GM19467 (cell line): ENCODE measurements around the gene AKT1.
"Not testable (repeated sequence)": the region's sequence is repeated elsewhere in the genome, so short reads cannot be mapped to it uniquely, and the experiment has no call there.

Experiments
- ATAC-seq: cut with Tn5 transposase; IDR thresholded peaks from one replicate; pipeline ENCODE4 v1.9.1; 2021; ENCODE audit warnings: mild to moderate bottlenecking, moderate library complexity; ENCODE audit not compliant: unreplicated experiment

The AKT1 gene

DNA sequence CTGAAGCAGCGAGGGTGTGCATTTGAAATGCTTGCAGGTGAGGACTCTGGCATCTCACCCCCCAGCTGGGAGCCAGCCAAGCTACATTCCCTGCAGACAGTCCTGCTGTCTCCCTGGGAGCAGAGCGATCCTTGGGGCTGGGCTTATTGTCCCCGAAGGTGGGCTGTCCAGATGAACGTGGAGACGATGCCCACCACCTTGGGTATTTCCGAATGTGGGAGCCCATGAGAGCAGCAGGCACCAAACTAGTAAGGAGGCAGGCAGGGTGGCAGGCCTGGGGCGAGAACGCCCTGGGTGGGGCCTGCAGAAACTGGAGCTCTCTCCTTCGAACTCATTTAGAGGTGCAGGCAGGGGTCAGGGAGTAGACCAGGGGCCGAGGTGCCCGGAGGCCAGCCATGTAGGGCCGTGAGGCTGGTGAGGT is 23.8 kb upstream of the AKT1 start:
- no peak for ATAC-seq

DNA sequence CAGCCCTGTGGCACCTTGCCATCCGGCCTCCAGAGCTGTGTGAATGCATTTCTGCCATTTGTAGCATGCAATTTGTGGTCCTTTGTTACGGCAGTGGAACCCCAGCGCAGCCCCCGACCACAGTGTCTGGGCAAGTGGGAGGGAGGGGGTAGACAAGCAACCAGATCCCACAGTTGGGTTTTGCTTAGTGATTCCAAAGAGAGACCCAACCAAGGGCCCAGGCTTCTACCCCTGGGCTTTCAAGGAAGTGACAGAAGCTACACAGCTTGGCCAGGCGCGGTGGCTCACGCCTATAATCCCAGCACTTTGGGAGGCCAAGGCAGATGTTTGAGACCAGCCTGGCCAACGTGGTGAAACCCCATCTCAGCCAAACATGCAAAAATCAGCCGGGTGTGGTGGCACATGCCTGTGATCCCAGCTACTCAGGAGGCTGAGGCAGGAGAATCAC is 23.2 kb upstream of the AKT1 start:
- ATAC-seq: no peak

DNA sequence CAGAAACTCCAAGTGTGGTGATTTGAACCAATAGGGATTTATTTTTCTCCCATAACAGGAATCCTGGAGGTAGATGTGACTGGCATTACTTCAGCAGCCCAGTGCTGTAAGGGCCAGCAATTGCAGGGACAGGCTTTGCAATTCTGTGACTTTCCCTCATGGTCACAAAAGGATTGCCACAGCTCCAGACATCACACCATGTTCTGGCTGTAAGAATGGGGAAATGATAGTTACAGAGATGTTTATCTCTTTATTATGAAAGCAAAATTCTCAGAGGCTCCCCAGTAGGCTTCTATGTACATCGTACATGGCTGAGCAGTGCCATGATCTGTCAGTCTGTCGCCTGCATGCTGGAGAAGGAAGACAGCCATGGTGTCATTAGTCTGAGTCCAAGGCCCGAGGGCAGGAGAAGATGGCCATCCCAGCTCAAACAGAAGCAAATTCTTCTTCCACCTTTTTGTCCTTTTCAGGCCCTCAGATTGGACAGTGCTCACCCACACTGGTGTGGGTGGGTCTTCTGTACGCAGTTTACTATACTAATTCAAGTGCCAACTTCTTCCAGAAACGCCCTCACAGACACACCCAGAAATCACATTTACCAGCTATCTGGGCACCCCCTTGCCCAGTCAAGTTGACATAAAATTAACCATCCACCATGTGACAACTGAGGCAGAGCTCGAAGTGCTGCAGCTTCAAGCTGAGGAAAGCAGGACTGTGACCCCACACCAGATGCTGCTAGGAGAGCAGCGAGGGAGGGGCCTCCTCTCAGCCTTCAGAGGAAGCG is 22.6 kb upstream of the AKT1 start:
- no peak for ATAC-seq

DNA sequence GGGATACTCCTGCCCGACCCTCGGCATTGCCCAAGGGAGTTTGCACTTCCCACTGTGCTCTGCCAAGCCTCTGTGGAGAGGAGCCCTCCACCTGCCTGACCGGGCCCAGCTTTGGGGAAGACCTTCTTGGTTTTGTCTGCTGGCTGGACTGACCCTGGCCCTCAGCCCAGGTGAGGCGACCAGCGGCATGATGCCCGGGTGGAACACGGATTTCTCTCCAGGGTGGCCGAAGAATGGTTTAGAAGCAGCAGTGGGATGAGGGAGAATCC is 21.0 kb upstream of the AKT1 start:
- no peak for ATAC-seq

DNA sequence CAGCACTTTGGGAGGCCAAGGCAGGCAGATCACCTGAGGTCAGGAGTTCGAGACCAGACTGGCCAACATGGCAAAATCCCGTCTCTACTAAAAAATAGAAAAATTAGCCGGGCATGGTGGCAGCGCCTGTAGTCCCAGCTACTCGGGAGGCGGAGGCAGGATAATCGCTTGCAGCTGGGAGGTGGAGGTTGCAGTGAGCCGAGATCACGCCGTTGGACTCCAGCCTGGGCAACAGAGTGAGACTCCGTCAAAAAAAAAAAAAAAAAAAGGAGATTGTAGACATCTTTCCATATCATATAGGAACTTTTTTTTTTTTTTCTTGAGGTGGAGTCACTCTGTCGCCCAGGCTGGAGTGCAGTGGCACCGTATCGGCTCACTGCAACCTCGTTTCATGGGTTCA is 19.2 kb upstream of the AKT1 start:
- not testable (repeated sequence) for ATAC-seq

DNA sequence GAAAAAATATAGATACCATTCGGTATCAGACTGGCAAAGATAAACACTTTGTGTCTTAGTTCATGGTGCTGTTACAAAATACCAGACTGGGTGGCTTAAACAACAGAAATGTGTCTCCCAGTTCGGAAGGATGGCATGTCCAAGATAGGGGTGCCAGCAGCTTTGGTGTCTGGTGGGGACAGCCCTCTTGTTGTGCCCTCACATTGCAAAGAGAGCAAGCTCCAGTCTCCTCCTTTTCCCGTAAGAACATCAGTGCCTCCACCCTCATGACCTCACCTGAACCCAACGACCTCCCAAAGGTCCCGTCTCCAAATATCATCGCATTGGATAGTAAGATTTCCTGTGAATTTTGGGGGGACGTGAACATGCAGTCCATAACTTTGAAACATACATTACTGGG is 17.7 kb upstream of the AKT1 start:
- ATAC-seq: no peak

DNA sequence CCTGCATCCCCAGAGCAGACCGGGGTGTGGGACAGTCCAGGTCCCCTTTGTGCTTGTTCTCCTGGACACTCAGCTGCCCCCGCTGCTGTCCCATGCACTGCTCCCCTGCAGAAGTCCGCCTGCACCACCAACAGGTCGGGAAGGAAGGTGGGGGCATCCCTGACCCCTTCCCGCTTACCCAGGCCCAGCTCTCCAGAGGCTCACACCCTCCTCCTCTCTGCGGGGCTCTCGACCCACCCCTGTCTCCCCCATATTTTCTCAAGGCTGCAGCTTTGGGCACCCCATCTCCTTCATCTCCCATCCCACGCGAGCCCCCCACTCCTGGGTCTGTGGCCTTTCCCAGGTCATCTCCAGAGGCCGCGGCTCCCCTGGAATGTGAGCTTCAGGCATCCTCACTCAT is 14.8 kb upstream of the AKT1 start:
- ATAC-seq: no peak

DNA sequence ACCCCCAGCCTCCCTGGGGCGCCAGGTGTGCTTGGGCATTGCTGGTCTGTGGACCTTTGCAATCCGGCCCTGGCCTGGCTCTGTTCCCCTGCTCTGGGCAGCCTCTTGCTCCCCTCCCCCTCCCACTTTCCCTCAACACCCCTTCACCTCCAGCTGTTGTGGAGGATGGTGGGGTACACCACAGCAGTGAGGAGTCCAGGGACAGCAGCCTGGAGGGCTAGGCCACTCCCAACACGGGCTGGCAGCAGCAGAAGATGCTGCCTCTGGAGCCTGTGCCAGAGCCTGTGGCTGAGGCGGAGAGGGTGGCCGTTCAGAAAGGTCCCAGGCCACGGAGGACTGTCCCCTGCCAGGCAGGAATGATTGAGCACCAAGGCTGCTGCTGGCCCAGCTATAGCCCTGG is 12.9 kb upstream of the AKT1 start:
- ATAC-seq: no peak

DNA sequence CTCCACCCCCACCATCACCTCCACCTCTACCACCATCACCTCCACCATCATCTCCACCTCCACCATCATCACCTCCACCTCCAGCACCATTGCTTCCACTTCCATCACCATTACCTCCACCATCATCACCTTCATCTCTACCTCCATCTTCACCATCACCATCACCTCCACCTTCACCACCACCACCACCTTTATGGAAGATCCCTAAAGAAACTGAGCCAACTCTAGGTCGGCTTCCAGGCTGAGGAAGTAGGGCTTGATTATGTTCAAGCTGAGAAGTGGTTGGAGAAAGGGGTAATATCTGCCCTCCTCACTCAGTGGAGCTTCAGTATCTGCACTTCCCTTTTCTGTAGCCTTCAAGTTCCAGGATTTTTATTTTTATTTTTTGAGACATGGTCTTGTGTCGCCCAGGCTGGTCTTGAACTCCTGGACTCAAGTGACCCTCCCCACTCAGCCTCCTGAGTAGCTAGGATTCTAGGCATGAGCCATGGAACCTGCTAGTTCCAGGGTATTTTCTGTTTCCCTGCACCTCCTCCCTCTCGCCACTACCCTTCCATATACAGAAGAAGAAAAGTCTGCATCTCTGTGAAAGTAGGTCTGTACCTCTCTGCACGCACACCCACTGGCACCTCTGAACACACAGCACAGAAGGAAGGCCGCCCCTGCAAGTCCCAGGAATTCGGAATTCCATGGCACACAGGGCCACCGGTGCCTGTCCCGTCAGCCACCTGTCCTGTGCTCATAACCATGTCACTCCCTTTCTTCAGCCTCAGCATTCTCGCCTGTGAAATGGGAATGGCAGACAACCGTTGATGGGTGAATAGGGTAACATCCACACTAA is 11.3 kb upstream of the AKT1 start:
- no peak for ATAC-seq

DNA sequence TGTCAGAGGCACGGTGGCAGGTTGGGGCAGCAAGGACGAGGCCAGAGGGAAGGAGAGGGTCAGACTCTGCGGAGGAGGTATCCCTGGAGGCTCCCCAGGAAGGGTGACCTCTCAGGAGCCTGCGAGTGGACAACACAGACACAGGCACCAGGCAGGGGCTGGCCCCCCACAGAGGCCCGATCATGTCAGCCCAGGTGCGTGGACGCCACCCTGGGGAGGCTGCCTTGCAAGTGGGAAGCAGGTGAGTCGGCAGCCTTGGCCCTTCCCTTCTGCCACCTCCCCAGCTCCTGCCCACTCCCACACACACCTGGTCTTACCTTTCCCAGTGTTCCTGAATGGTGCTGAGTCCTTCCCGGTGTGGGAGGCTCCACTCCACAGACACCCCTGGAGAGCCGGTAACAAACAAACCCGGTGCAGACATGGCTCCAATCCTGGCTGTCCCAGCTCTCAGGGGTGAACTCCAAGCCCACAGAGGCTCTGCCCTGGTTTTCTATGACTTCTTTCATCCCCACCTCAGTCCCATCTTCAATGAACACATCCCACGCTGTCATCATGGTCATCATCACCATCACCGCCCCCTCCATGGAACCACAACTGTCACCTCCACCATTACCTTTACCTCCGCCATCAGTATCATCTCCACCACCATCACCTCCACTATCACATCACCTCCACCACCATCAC is 10.5 kb upstream of the AKT1 start:
- ATAC-seq: no peak

DNA sequence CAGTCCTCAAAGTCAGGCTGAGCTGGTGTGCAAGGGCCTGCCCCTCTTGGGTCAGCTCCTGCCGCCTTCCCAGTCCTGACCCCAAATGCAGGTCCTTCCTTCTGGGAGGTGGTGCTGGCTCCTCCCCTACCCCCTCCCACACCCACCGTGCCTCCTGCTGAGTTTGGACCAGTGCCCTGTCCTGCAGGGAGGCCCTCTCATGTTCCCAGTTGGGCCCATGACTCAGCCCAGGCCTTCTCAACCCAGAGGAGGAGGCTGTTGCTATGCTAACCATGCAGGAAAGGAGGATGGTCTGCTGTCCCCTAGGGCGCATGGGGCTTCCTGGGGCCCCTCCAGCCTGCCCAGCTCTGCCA is 9.8 kb upstream of the AKT1 start:
- ATAC-seq: no peak

DNA sequence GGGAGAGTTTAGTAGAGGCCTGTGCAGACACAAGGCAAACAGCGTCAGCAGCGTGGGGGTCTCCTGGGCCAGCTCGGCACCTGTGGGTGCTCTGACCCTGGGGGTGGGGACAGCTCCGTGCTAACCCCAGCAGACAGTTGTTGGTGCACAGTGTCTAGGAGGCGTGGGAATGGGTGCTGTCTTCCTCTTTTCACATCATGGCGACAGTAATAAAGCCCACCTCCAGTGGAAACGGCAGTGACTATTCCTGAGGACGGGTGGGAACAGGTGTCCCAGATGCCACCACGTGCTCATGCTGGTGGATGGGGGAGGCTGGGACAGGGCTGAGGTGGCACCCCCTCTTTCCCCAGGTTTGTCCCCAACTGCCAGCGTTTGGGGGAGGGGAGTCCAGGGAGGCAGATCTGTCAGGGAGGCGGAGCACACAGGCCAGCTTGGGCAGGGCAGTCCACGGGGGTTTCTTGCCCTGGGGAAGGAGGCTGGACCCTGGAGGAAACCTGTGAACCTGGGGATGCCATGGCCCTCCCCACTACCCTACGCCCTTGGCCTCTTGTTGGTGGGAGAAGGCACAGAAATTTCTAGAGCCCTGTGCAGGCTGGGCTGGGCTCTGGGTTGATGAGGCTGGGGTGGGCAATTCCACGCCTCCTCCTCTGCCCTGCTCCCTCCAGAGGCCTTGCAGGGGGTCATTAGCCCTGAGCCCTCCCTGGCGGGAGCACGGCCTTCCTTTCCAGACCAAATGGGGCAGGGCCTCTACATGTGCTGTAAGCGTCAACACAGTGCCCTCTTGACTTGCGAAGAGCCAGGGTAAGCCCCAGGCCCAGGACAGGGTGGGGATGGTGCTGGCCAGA is 9.2 kb upstream of the AKT1 start:
- no peak for ATAC-seq

DNA sequence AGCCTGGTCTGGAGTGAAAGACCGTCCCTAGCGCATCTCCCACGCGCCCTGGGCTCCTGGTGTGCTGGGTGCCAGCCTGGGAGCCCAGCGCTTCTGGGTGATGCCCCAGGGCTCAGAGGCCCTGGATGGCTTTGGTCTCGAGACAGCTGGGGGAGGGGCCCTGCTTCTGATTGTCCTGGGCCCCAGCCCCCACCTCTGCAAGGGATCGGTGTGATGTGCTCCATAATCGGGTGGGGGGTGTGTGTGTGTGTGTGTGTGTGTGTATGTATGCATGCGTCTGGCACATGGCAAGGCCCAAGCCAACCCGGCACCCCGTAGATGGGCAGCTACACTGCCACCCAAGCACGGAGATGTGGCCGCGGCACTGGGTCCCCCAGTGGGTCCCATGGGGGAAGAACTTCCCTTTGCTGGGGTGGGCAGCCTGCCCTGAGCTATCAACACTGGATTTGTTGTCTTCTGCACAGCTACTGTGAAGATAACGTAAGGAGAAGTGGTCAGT is 8.4 kb upstream of the AKT1 start:
- no peak for ATAC-seq

DNA sequence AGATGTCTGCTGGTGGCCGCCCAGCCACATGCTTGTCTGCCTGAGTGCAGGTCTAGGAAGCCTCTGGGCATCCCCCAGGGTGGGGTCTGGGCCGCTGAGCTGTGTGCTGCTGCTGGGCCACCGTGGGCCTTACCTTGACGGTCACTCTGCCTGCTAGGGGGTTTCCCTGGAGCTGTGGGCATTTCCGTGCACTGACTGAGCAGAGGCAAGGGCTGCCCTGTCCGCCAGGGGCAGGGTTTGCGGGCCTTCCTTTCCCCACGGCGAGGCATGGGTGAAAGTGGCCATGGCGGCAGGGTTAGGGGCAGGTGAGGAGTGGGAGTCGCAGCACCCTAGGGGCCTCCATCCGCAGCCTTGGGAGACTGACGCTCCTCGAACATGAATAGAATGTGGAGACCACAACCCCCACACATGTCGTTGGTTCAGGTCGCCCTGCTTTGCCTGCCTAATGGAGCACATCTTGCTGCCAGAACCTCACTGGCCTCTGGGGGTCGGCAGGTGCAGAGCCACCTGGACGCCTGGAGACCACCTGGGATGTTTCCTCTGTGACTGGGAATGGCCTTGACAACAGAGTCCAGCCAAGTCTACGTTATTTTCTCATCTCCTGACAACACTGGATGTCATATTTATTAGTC is 7.8 kb upstream of the AKT1 start:
- ATAC-seq: no peak

DNA sequence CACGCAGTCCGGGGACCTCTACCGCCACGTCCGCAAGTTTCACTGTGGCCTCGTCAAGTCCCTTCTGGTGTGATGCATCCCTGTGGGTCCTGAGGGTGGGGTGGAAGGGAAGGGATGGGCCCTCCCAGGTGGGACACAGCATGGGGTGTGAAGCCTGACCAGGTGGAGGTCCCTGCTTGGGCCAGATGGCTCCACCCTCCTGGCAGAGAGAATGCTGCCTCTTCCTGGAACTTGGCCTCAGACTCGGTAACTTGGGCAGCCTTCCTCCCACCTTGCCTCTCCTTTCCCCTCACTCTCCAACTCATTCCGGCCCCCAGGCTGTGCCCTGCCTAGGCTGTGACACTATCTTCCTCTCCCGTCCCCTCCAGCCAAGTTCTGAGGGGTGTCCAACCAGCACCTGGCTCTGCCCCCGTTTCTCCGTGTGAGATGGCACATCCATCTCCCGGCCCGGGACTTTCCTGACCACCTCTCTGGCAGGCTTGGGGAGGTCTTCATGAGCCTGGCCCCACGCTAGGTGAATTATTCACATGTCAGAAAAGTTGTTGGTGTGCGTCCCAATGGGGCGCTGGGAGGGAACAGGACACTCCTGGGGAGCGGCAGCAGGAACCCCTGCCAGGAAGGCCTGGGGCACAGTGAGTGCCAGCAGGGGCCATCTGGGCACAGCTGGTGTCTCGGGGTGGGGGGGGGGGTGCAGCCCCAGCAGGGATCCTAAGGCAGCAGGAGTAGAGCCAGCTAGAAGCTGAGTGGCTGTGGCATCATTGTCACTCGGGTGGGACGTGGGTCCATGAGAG is 7.0 kb upstream of the AKT1 start:
- ATAC-seq: no peak

DNA sequence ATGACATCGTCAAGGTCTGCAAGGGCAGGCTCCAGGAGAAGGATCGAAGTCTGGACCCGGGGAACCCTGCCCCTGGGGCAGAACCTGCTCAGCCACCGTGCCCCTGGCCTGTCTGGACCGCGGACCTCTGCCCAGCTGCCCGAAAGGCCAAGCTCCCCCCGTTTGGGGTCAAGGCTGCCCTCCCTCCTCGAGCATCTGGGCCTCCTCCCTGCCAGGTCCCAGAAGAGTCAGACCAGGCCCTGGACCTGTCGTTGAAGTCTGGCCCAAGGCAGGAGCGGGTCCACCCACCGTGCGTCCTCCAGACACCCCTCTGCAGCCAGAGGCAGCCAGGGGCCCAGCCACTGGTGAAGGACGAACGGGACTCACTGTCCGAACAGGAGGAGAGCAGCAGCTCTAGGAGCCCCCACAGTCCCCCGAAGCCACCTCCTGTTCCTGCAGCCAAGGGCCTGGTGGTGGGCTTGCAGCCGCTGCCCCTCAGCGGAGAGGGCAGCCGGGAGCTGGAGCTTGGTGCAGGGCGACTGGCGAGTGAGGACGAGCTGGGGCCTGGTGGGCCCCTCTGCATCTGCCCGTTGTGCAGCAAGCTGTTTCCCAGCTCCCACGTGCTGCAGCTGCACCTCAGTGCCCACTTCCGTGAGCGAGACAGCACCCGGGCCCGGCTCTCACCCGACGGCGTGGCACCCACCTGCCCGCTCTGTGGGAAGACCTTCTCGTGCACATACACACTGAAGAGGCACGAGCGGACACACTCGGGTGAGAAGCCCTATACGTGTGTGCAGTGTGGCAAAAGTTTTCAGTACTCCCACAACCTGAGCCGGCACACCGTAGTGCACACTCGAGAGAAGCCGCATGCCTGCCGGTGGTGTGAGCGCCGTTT is 6.2 kb upstream of the AKT1 start:
- ATAC-seq: no peak

DNA sequence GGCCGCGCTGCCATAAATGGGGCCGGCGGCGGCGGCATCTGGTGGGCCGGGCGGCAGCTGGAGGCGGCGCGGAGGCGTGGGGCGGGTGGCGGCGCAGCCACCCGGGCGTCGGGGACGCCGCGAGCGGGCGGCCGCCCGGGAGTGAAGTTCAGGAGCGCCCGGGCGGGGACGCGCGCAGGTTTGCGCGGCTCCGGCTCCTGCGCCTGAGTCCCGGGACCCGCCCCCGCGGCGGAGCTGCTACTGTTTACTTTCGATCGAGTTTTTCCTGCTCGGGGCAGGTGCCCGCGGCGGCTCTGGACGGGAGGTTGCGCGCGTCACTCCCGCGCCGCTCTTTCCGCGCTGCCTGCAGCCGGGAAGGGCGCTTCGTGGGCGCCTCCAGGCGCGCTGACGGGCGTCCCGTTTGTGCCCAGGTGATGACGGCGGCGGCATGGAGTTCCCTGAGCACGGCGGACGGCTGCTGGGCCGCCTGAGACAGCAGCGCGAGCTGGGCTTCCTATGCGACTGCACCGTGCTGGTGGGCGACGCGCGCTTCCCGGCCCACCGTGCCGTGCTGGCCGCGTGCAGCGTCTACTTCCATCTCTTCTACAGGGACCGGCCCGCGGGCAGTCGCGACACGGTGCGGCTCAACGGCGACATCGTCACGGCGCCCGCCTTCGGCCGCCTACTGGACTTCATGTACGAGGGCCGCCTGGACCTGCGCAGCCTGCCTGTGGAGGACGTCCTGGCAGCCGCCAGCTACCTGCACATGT is 5.4 kb upstream of the AKT1 start, which contains the start of gene ZBTB42:
Gene ZBTB42, plus strand, starts transcription at position 331 of the 749 bp plus-strand sequence. Its CDS starts 97 bp downstream, at position 428.
- ATAC-seq: peak; percentile 25
